GM12878 (cell line): ENCODE data around the gene SPTBN2. TPM values are rescaled to one million over a fixed set of nuclear protein-coding genes. Genes with fewer than 3 reads are reported as not detected.

Source experiments
- ATAC-seq: fragments of 200-7000 bp; cut with Tn5 transposase; 3 replicates; pipeline ENCODE4 v1.9.1; 2020; ENCODE audit warnings: mild to moderate bottlenecking, moderate library complexity
- BruUV-seq: library from RNA; stranded (reverse); fragments of 400-500 nt; replicated peaks from 2 replicates; lab custom pipeline; 2021; lab: Mats Ljungman, UMichigan
- CTCF ChIA-PET: fragments of 300-600 bp; sonication (Branson Sonifier 250); formaldehyde crosslinking; extraction: SDS; loops from one replicate; lab custom pipeline; 2021; ENCODE audit warnings: inconsistent platforms; lab: Yijun Ruan, JAX
- POLR2A ChIA-PET: fragments of 350-600 bp; formaldehyde crosslinking; extraction: SDS; loops from one replicate; lab custom pipeline; 2021; ENCODE audit warnings: inconsistent platforms; lab: Charles Lee
- RAD21 ChIA-PET: fragments of 300-600 bp; sonication (Branson Sonifier 250); formaldehyde crosslinking; loops from one replicate; lab custom pipeline; 2023; ENCODE audit warnings: antibody characterized with exemption; ENCODE audit not compliant: unreplicated experiment; lab: Charles Lee
- SMC1A ChIA-PET: fragments of 300-600 bp; sonication (Branson Sonifier 250); formaldehyde crosslinking; loops from one replicate; lab custom pipeline; 2023; ENCODE audit not compliant: unreplicated experiment, uncharacterized antibody; lab: Charles Lee
- DNase-seq: peaks from one replicate; pipeline ENCODE4 v3.0.0-alpha.2; 2011; ENCODE audit warnings: low read depth, low spot score
- FAIRE-seq: peaks from 3 replicates; lab custom pipeline; 2011; peaks lifted over from hg19 to GRCh38; lab: Jason Lieb, UNC
- H2AFZ ChIP-seq: 2 replicates; pipeline ENCODE4 v1.6.0; 2011; ENCODE audit warnings: low read depth, low read length, control low read depth; ENCODE audit not compliant: control insufficient read depth
- H3K27ac ChIP-seq: 2 replicates; pipeline ENCODE4 v1.5.1; 2011; ENCODE audit warnings: control low read depth; ENCODE audit not compliant: control insufficient read depth, insufficient read depth
- H3K27me3 ChIP-seq, 2 experiments: replicated peaks in 1 of 2; 2 replicates each; pipeline versions ENCODE4 v1.6.0 to v1.6.1; 2011; ENCODE audit warnings: low read length in 1 of 2; ENCODE audit not compliant: control insufficient read depth in 2 of 2, insufficient read depth in 2 of 2
- H3K36me3 ChIP-seq, 2 experiments: 2 replicates each; pipeline ENCODE4 v1.5.1; 2011; ENCODE audit warnings: low read length in 1 of 2; ENCODE audit not compliant: control insufficient read depth in 2 of 2, insufficient read depth in 2 of 2
- H3K4me1 ChIP-seq: 2 replicates; pipeline ENCODE4 v1.6.1; 2011; ENCODE audit warnings: mild to moderate bottlenecking, low read length, moderate library complexity, mixed read lengths; ENCODE audit not compliant: control insufficient read depth, insufficient read depth
- H3K4me2 ChIP-seq: 2 replicates; pipeline ENCODE4 v1.6.0; 2011; ENCODE audit warnings: control low read depth; ENCODE audit not compliant: control insufficient read depth, insufficient read depth
- H3K4me3 ChIP-seq: fragments of 200-600 bp; sonication (generic); 2 replicates; pipeline ENCODE4 v1.5.1; 2016
- H3K79me2 ChIP-seq: 2 replicates; pipeline ENCODE4 v1.6.0; 2011; ENCODE audit warnings: low read length; ENCODE audit not compliant: control insufficient read depth, insufficient read depth
- H3K9ac ChIP-seq: 2 replicates; pipeline ENCODE4 v1.8.0; 2011; ENCODE audit warnings: low read length, control low read depth, mixed read lengths; ENCODE audit not compliant: control insufficient read depth, insufficient read depth
- H3K9me3 ChIP-seq: replicated peaks from 3 replicates; pipeline ENCODE4 v1.5.1; 2011; ENCODE audit warnings: mild to moderate bottlenecking, low read length; ENCODE audit not compliant: control insufficient read depth, insufficient read depth
- H4K20me1 ChIP-seq: 2 replicates; pipeline ENCODE4 v1.6.0; 2011; ENCODE audit not compliant: control insufficient read depth, insufficient read depth
- EED ChIP-seq: sonication (generic); IDR thresholded peaks from 2 replicates; pipeline ENCODE4 v1.6.1; 2016; ENCODE audit warnings: antibody characterized with exemption, low read depth
- FOXM1 ChIP-seq: IDR thresholded peaks from 2 replicates; pipeline ENCODE4 v1.6.1; 2012; ENCODE audit warnings: low read depth, mild to moderate bottlenecking, inconsistent platforms, low read length, moderate library complexity
- MEF2B ChIP-seq: fragments of 450-650 bp; IDR thresholded peaks from 2 replicates; pipeline ENCODE4 v1.6.1; 2018; ENCODE audit warnings: mild to moderate bottlenecking, moderate library complexity; ENCODE audit not compliant: partially characterized antibody, poor library complexity, severe bottlenecking
- MTA3 ChIP-seq: IDR thresholded peaks from 2 replicates; pipeline ENCODE4 v1.6.1; 2012; ENCODE audit warnings: low read length, inconsistent platforms, borderline replicate concordance
- NRF1 ChIP-seq: conservative IDR thresholded peaks from 2 replicates; pipeline ENCODE4 v1.6.1; 2011; ENCODE audit warnings: mild to moderate bottlenecking, low read depth, low read length, improper control_type of control experiment
- POLR2A ChIP-seq: IDR thresholded peaks from 2 replicates; pipeline ENCODE4 v1.6.1; 2011; ENCODE audit warnings: low read depth, mild to moderate bottlenecking, low read length
- RB1 ChIP-seq: fragments of 450-650 bp; formaldehyde crosslinking; IDR thresholded peaks from 2 replicates; pipeline ENCODE4 v1.6.1; 2017; ENCODE audit warnings: mild to moderate bottlenecking, borderline replicate concordance
- SMAD1 ChIP-seq: fragments of 450-650 bp; IDR thresholded peaks from 2 replicates; pipeline ENCODE4 v1.6.1; 2018; ENCODE audit warnings: mild to moderate bottlenecking, low read depth; ENCODE audit not compliant: partially characterized antibody
- TBL1XR1 ChIP-seq: IDR thresholded peaks from 2 replicates; pipeline ENCODE4 v1.6.1; 2012; ENCODE audit warnings: low read depth, low read length, improper control_type of control experiment
- YBX1 ChIP-seq: fragments of 450-650 bp; IDR thresholded peaks from 2 replicates; pipeline ENCODE4 v1.6.1; 2016; ENCODE audit warnings: antibody characterized with exemption
- WGBS: methylation state at CpG from one replicate; pipeline ENCODE4 v1.1.6; 2016; ENCODE audit warnings: low lambda C conversion rate; ENCODE audit not compliant: insufficient replicate concordance, insufficient coverage; ENCODE audit errors: missing lambda C conversion rate; 5-methylcytosine and 5-hydroxymethylcytosine counted together
- in situ Hi-C: fragments of 300-500 bp; cut with MboI; formaldehyde crosslinking; loops from 9 replicates; pipeline ENCODE4 v1.14.3; 2018; ENCODE audit warnings: mixed read lengths
- intact Hi-C: fragments of 100-400 bp; cut with micrococcal nuclease; formaldehyde crosslinking; loops from one replicate; pipeline ENCODE4 v1.14.2; 2022; ENCODE audit not compliant: unreplicated experiment
- polyA plus RNA-seq, 11 experiments: library from polyadenylated mRNA; depleted of rRNA in 4 of 11; unstranded in 6 of 11; stranded (reverse) in 5 of 11; fragments of >200 nt; fragmentation: Nextera tagmentation in 4 of 11; fragmentation: Illumina TruSeq in 1 of 11; extraction: Ambion mirVana in 4 of 11; extraction: Trizol in 1 of 11; gene quantifications; 1 replicate in 1 of 11; 2 replicates in 10 of 11; pipeline versions ENCODE4 v1.2.1 to v1.2.3, GENCODE V29; 2011 to 2016; ENCODE audit warnings: inconsistent platforms in 2 of 11, missing spikeins in 2 of 11, low read depth in 1 of 11
- total RNA-seq, 4 experiments: library from RNA; depleted of rRNA in 3 of 4; stranded (reverse); fragments of >200 nt in 3 of 4; fragmentation: Illumina TruSeq in 1 of 4; extraction: Trizol in 1 of 4; gene quantifications; 2 replicates each; pipeline versions ENCODE4 v1.2.1 to v1.2.3, GENCODE V29; 2013 to 2021

SPTBN2 gene
- total and polyA plus RNA-seq, 10 of the 15 experiments (the other 5 are each of a cell fraction or from before 2014, with no cell fraction given), result 0.38 to 1.0 (median 0.69) TPM; not detected in 5

DNA sequence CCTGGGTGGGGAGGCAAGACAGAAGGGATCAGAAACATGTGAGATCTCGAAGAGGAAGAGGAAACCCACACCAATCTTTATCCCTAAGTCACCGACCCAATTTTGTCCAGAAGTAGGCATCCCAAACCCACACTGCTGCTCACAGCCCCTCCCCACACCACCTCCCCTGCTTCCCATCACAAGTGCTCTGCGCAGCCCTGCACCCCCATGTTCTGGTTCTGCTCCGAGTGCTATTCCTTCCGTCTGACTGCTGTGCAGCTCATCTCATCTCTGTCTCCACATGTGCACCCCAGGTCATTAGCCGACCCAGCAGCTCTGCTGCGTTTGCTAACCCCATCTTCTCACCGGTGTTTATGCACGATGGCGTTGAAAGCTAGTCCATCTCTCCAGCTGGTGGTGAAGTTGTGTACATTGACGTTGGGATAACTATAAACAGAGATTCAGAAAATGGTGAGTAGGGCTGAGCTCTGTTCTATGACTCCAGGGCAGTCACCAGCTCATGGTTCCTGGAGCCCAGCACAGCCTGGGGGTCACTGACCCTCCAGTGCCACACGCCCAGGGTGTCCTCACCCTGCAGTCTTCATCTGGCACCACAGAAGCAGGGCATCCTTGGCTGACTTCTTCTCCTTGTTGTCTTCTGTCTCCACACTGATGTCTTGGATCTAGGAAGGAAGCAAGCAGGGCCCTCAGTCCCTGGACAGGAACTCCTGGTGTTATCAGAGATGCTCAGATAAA lies 15.1 kb downstream of the SPTBN2 start:
- CTCF ChIA-PET, result no interaction called here

GRCh38 chr11:66710384-66710930 lies 18.6 kb downstream of the SPTBN2 start:
- ChIA-PET RAD21 (no interaction called here), SMC1A (no interaction called here), POLR2A (no interaction called here), CTCF (interaction anchor here (1.2 kb wide), 1 partner anchor 15 kb away, joined by 3 read pairs; no protein-coding TSS in a partner anchor)
- no peak for TF ChIP-seq NRF1
- TF ChIP-seq MEF2B, result no peak
- TF ChIP-seq MTA3, result no peak
- ATAC-seq, result no peak
- no peak for DNase-seq
- Histone ChIP-seq H3K27me3 (no peaks in the 10 kb centered on the region; a peak in 1 of 4 replicates), H3K27ac (no peak overlapping the region), H2AFZ (no peak overlapping the region), H3K9ac (no peak overlapping the region), H3K79me2 (no peaks in the 10 kb centered on the region), H3K9me3 (no peaks in the 10 kb centered on the region), H3K4me1 (no peaks in the 10 kb centered on the region), H4K20me1 (no peaks in the 10 kb centered on the region), H3K4me2 (no peak overlapping the region), H3K36me3 (no peaks in the 10 kb centered on the region), H3K4me3 (no peak overlapping the region)
- no TSS peak for BruUV-seq
- FAIRE-seq, result no peak
- intact Hi-C loops, result no loop called here
- in situ Hi-C loops, result no loop called here
- 61% methylated on average over 15 of the region's 15 CpGs for WGBS

More for the DNA sequence above, 15.1 kb downstream of the SPTBN2 start:
- Histone ChIP-seq H3K4me1 (no peaks in the 10 kb centered on the region), H3K79me2 (no peaks in the 10 kb centered on the region), H3K4me3 (no peak overlapping the region), H3K36me3 (no peaks in the 10 kb centered on the region), H3K27ac (no peak overlapping the region), H3K4me2 (no peak overlapping the region), H2AFZ (no peak overlapping the region), H3K9me3 (no peaks in the 10 kb centered on the region), H3K27me3 (no peaks in the 10 kb centered on the region; a peak in 1 of 4 replicates), H4K20me1 (no peaks in the 10 kb centered on the region), H3K9ac (no peak overlapping the region)
- BruUV-seq, result no TSS peak
- intact Hi-C loops (no loop called here), in situ Hi-C loops (no loop called here)
- POLR2A ChIA-PET, result interaction anchor here (0.6 kb wide), 1 partner anchor 92 kb away, joined by 3 read pairs; no protein-coding TSS in a partner anchor
- RAD21 ChIA-PET, result no interaction called here
- ATAC-seq (no peak), DNase-seq (no peak), FAIRE-seq (no peak)
- 45% methylated on average over 12 of the region's 12 CpGs for WGBS
- SMC1A ChIA-PET, result interaction anchor here (1.2 kb wide), 1 partner anchor 22 kb away, joined by 3 read pairs; no protein-coding TSS in a partner anchor
- no peak for TF ChIP-seq SMAD1
- TF ChIP-seq RB1, result no peak
- TF ChIP-seq FOXM1, result no peak
- TF ChIP-seq YBX1, result no peak
- TF ChIP-seq POLR2A, result no peak
- no peak for TF ChIP-seq TBL1XR1
- no peak for TF ChIP-seq EED
- TF ChIP-seq, all 136 proteins: peak for 0
